B cell (primary cell): Measurements from ENCODE around the gene GFAP. TPM values are rescaled to one million over a fixed set of nuclear protein-coding genes. Genes with fewer than 3 reads are reported as not detected.
A peak's percentile ranks its signal among the peaks of the same experiment; 100 is the strongest.

Source experiments
- ATAC-seq: fragments of 200-7000 bp; cut with Tn5 transposase; one replicate; pipeline ENCODE4 v1.10.0; 2021; ENCODE audit warnings: low read depth, mild to moderate bottlenecking, moderate number of reproducible peaks, moderate library complexity
- CTCF ChIA-PET: fragments of 350-600 bp; sonication (Branson Sonifier 250); formaldehyde crosslinking; loops from one replicate; lab custom pipeline; 2021; ENCODE audit warnings: antibody characterized with exemption, inconsistent platforms; lab: Charles Lee
- POLR2A ChIA-PET: fragments of 350-600 bp; sonication (Branson Sonifier 250); formaldehyde crosslinking; loops from one replicate; lab custom pipeline; 2021; ENCODE audit warnings: antibody characterized with exemption; lab: Charles Lee
- DNase-seq: peaks from one replicate; pipeline ENCODE4 v3.0.0; 2013
- H2AFZ ChIP-seq: 2 replicates; pipeline ENCODE4 v1.6.1; 2012; ENCODE audit warnings: mild to moderate bottlenecking, low read depth, low read length; ENCODE audit not compliant: insufficient read depth, poor library complexity, severe bottlenecking
- H3K27ac ChIP-seq, 2 donors: 1 replicate in 1 of 2; 2 replicates in 1 of 2; pipeline ENCODE4 v1.5.1; 2012 to 2013; ENCODE audit warnings: low read length in 2 of 2, mild to moderate bottlenecking in 2 of 2, moderate library complexity in 1 of 2
- H3K27me3 ChIP-seq, 4 experiments: fragments of 200-600 bp in 1 of 4; sonication (generic) in 1 of 4; replicated peaks in 1 of 4; 1 replicate in 2 of 4; 2 replicates in 2 of 4; pipeline versions ENCODE4 v1.6.1 to v1.7.0; 2013 to 2016; ENCODE audit warnings: low read length in 3 of 4, mild to moderate bottlenecking in 2 of 4, mixed read lengths in 1 of 4, moderate library complexity in 1 of 4; ENCODE audit not compliant: insufficient read depth in 4 of 4, control insufficient read depth in 3 of 4; ENCODE audit errors: control extremely low read depth in 1 of 4
- H3K36me3 ChIP-seq, 2 experiments: replicated peaks in 1 of 2; 1 replicate in 1 of 2; 2 replicates in 1 of 2; pipeline versions ENCODE4 v1.6.1 to v1.7.1; 2013; ENCODE audit warnings: low read length in 1 of 2; ENCODE audit not compliant: insufficient read depth in 2 of 2, control insufficient read depth in 1 of 2; ENCODE audit errors: control extremely low read depth in 1 of 2, extremely low read depth in 1 of 2
- H3K4me1 ChIP-seq, 2 donors: fragments of 200-600 bp in 1 of 2; sonication (generic) in 1 of 2; 1 replicate in 1 of 2; 2 replicates in 1 of 2; pipeline versions ENCODE4 v1.5.1 to v1.6.1; 2013 to 2017; ENCODE audit warnings: low read length in 2 of 2; ENCODE audit not compliant: control insufficient read depth in 2 of 2, insufficient read depth in 2 of 2
- H3K4me2 ChIP-seq: replicated peaks from 2 replicates; pipeline ENCODE3; 2012; ENCODE audit warnings: mild to moderate bottlenecking, low read depth, low read length; ENCODE audit not compliant: poor library complexity, severe bottlenecking
- H3K4me3 ChIP-seq, 5 experiments: fragments of 200-600 bp in 1 of 5; sonication (generic) in 1 of 5; 1 replicate in 3 of 5; 2 replicates in 2 of 5; pipeline versions ENCODE4 v1.5.1 to v1.7.0; 2011 to 2016; ENCODE audit warnings: low read length in 4 of 5, mild to moderate bottlenecking in 4 of 5, low read depth in 2 of 5, control low read depth in 1 of 5, moderate library complexity in 1 of 5; ENCODE audit not compliant: insufficient read depth in 1 of 5; ENCODE audit errors: control extremely low read depth in 1 of 5, extremely low read depth in 1 of 5
- H3K79me2 ChIP-seq: fragments of 200-600 bp; sonication (generic); one replicate; pipeline ENCODE4 v1.6.0; 2016; ENCODE audit warnings: low read length; ENCODE audit not compliant: control insufficient read depth, insufficient read depth
- H3K9ac ChIP-seq: fragments of 200-600 bp; sonication (generic); 2 replicates; pipeline ENCODE4 v1.6.1; 2017; ENCODE audit warnings: mild to moderate bottlenecking, low read length, moderate library complexity
- H3K9me3 ChIP-seq, 3 donors: one replicate each; pipeline versions ENCODE4 v1.6.1 to v1.7.1; 2013; ENCODE audit warnings: low read length in 2 of 3; ENCODE audit not compliant: control insufficient read depth in 2 of 3, insufficient read depth in 1 of 3; ENCODE audit errors: control extremely low read depth in 1 of 3
- H4K20me1 ChIP-seq: 2 replicates; pipeline ENCODE4 v1.6.0; 2012; ENCODE audit warnings: mild to moderate bottlenecking, low read length; ENCODE audit not compliant: insufficient read depth, control insufficient read depth, poor library complexity, severe bottlenecking
- H3K27ac Mint-ChIP-seq: one replicate; pipeline ENCODE4 v1.8.0; 2021; ENCODE audit warnings: mixed read lengths
- H3K27me3 Mint-ChIP-seq: one replicate; pipeline ENCODE4 v1.8.0; 2021; ENCODE audit warnings: mixed read lengths
- H3K4me1 Mint-ChIP-seq: one replicate; pipeline ENCODE4 v1.8.0; 2021; ENCODE audit warnings: mixed read lengths
- H3K4me3 Mint-ChIP-seq: one replicate; pipeline ENCODE4 v1.8.0; 2021; ENCODE audit warnings: mixed read lengths
- H3K9me3 Mint-ChIP-seq: one replicate; pipeline ENCODE4 v1.8.0; 2022; ENCODE audit warnings: mixed read lengths; ENCODE audit not compliant: insufficient read depth
- CTCF ChIP-seq: fragments of 200-600 bp; IDR thresholded peaks from one replicate; pipeline ENCODE4 v1.8.0; 2022; ENCODE audit warnings: antibody characterized with exemption, mild to moderate bottlenecking
- EZH2 ChIP-seq: IDR thresholded peaks from 2 replicates; pipeline ENCODE4 v1.6.1; 2012; ENCODE audit warnings: borderline replicate concordance, low read depth, mild to moderate bottlenecking, moderate library complexity, low read length; ENCODE audit not compliant: insufficient read depth, poor library complexity, severe bottlenecking
- WGBS: methylation state at CpG from one replicate; pipeline ENCODE4 v1.1.5; 2013; ENCODE audit warnings: missing lambda C conversion rate; ENCODE audit not compliant: insufficient coverage; 5-methylcytosine and 5-hydroxymethylcytosine counted together
- intact Hi-C: fragments of 100-400 bp; cut with micrococcal nuclease; formaldehyde crosslinking; loops from one replicate; pipeline ENCODE4 v1.10.0; 2022
- polyA plus RNA-seq: library from polyadenylated mRNA; depleted of rRNA; stranded (reverse); fragments of >200 nt; gene quantifications from 2 replicates; pipeline ENCODE4 v1.2.3, GENCODE V29; 2012
- total RNA-seq, 2 donors: library from RNA; stranded (reverse); fragments of 120-200 nt in 1 of 2; gene quantifications; 1 replicate in 1 of 2; 2 replicates in 1 of 2; pipeline versions ENCODE4 v1.2.3 to v1.2.4, GENCODE V29; 2013 to 2022

Gene GFAP
- total and polyA plus RNA-seq, 2 donors (not counting 1 experiment from before 2014, with no cell fraction given), result not detected

- peaks cover 49% of the 10 kb centered on the region for H3K79me2 ChIP-seq
- ChIA-PET CTCF (no interaction called here), POLR2A (no interaction called here)
- Mint-ChIP-seq H3K27me3 (peaks cover 6% of the 10 kb centered on the region), H3K27ac (no peak overlapping the region), H3K9me3 (peaks cover 3% of the 10 kb centered on the region), H3K4me1 (no peaks in the 10 kb centered on the region), H3K4me3 (no peak overlapping the region)
- TF ChIP-seq CTCF (no peak), EZH2 (no peak)
- peak overlapping the region; percentile 33 for H2AFZ ChIP-seq
- no peaks in the 10 kb centered on the region for H4K20me1 ChIP-seq
- intact Hi-C loops, result no loop called here
- 100% methylated on average over 1 of the region's 4 CpGs for WGBS
- DNase-seq (no peak), ATAC-seq (no peak)
- no peak overlapping the region for H3K9ac ChIP-seq
- no peaks in the 10 kb centered on the region for H3K36me3 ChIP-seq
- H3K4me3 ChIP-seq, result no peak overlapping the region
- peaks cover 0 to 5% (median 0%) of the 10 kb centered on the region in 3 donors for H3K9me3 ChIP-seq
- peaks cover 4 to 7% of the 10 kb centered on the region in 2 donors for H3K4me1 ChIP-seq
- no peak overlapping the region for H3K4me2 ChIP-seq
- H3K27ac ChIP-seq, result no peak overlapping the region
- peaks cover 0 to 4% (median 4%) of the 10 kb centered on the region in 4 experiments for H3K27me3 ChIP-seq
These were observed 27.2 kb upstream of the GFAP start for GRCh38 chr17:44942456-44942855.

- intact Hi-C loops, result no loop called here
- Histone ChIP-seq H3K9ac (no peak overlapping the region), H3K4me3 (no peak overlapping the region), H4K20me1 (no peaks in the 10 kb centered on the region), H3K27me3 (peaks cover 0 to 4% (median 2%) of the 10 kb centered on the region in 4 experiments), H3K79me2 (peaks cover 43% of the 10 kb centered on the region), H3K36me3 (no peaks in the 10 kb centered on the region), H2AFZ (peak overlapping the region; percentile 33), H3K9me3 (peaks cover 0 to 5% (median 0%) of the 10 kb centered on the region in 3 donors), H3K4me1 (peaks cover 0 to under 1% of the 10 kb centered on the region in 2 donors), H3K4me2 (no peak overlapping the region), H3K27ac (no peak overlapping the region)
- DNase-seq (no peak), ATAC-seq (no peak)
- Mint-ChIP-seq H3K9me3 (peaks cover 3% of the 10 kb centered on the region), H3K4me1 (no peaks in the 10 kb centered on the region), H3K27ac (no peak overlapping the region), H3K27me3 (peaks cover 6% of the 10 kb centered on the region), H3K4me3 (no peak overlapping the region)
- ChIA-PET CTCF (no interaction called here), POLR2A (no interaction called here)
- 97% methylated on average over 8 of the region's 9 CpGs for WGBS
- TF ChIP-seq EZH2, result no peak
- TF ChIP-seq CTCF, result no peak
These were observed 26.5 kb upstream of the GFAP start for GRCh38 chr17:44941712-44942331.
